Glutamatergic neuron (in vitro differentiated cells): ENCODE measurements around the gene FCN2. TPM values are rescaled to one million over a fixed set of nuclear protein-coding genes. Genes with fewer than 3 reads are reported as not detected.

Experiments
- DNase-seq: peaks from one replicate; pipeline ENCODE4 v3.0.0; 2022
- H3K27ac Mint-ChIP-seq: one replicate; pipeline ENCODE4 v1.8.0; 2020; ENCODE audit warnings: mild to moderate bottlenecking, mixed read lengths, inconsistent platforms; ENCODE audit not compliant: unreplicated experiment
- H3K27me3 Mint-ChIP-seq: one replicate; pipeline ENCODE4 v1.8.0; 2020; ENCODE audit warnings: mild to moderate bottlenecking, moderate library complexity, mixed read lengths, inconsistent platforms; ENCODE audit not compliant: unreplicated experiment
- H3K36me3 Mint-ChIP-seq: one replicate; pipeline ENCODE4 v1.8.0; 2020; ENCODE audit warnings: mild to moderate bottlenecking, mixed read lengths, inconsistent platforms; ENCODE audit not compliant: unreplicated experiment
- H3K4me1 Mint-ChIP-seq: one replicate; pipeline ENCODE4 v1.8.0; 2020; ENCODE audit warnings: mild to moderate bottlenecking, low read depth, mixed read lengths, inconsistent platforms; ENCODE audit not compliant: unreplicated experiment
- H3K4me3 Mint-ChIP-seq: one replicate; pipeline ENCODE4 v1.8.0; 2020; ENCODE audit warnings: mild to moderate bottlenecking, mixed read lengths, inconsistent platforms; ENCODE audit not compliant: unreplicated experiment
- H3K9me3 Mint-ChIP-seq: one replicate; pipeline ENCODE4 v1.8.0; 2020; ENCODE audit warnings: mild to moderate bottlenecking, moderate library complexity, mixed read lengths, inconsistent platforms; ENCODE audit not compliant: unreplicated experiment
- total RNA-seq: library from RNA; stranded (reverse); fragmentation: NEBNext Ultra II Directional; extraction: Animal tissue kit (Norgen Biotek cat#: 25700); gene quantifications from one replicate; pipeline ENCODE4 v1.2.1, GENCODE V29; 2021; ENCODE audit not compliant: unreplicated experiment
- TF ChIP-seq, protein P1 (sequence below): fragments of 200-600 bp; sonication (generic); IDR thresholded peaks from one replicate; pipeline ENCODE4 v1.5.0; 2021; ENCODE audit not compliant: partially characterized antibody, unreplicated experiment

Gene FCN2
- total RNA-seq, 1 donor from 2014 or later: not detected

DNA sequence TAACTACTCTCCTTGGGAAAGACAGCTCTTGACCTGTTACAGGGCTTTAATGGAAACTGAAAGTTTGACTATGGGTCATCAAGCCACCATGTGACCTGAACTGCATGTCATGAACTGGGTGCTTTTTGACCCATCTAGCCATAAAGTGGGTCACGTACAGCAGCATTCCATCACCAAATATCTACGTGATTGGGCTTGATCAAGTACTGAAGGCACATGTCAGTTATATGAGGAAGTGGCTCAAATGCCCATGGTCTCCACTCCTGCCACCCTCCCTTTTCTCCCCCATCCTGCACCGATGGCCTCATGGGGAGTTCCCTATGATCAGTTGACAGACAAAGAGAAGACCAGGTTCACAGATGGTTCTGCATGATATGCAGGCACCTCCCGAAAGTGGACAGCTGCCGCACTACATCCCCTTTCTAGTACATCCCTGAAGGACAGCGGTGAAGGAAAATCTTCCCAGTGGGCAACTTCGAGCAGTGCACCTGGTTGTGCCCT, 44.5 kb downstream of the FCN2 start:
- Mint-ChIP-seq H3K27me3 (peaks cover 5% of the 10 kb centered on the region), H3K9me3 (peaks cover 4% of the 10 kb centered on the region), H3K27ac (no peak overlapping the region), H3K4me3 (no peak overlapping the region), H3K4me1 (no peaks in the 10 kb centered on the region), H3K36me3 (peaks cover 5% of the 10 kb centered on the region)
- TF ChIP-seq, protein P1, sequence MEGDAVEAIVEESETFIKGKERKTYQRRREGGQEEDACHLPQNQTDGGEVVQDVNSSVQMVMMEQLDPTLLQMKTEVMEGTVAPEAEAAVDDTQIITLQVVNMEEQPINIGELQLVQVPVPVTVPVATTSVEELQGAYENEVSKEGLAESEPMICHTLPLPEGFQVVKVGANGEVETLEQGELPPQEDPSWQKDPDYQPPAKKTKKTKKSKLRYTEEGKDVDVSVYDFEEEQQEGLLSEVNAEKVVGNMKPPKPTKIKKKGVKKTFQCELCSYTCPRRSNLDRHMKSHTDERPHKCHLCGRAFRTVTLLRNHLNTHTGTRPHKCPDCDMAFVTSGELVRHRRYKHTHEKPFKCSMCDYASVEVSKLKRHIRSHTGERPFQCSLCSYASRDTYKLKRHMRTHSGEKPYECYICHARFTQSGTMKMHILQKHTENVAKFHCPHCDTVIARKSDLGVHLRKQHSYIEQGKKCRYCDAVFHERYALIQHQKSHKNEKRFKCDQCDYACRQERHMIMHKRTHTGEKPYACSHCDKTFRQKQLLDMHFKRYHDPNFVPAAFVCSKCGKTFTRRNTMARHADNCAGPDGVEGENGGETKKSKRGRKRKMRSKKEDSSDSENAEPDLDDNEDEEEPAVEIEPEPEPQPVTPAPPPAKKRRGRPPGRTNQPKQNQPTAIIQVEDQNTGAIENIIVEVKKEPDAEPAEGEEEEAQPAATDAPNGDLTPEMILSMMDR: no peak
- DNase-seq: no peak

- peaks cover 5% of the 10 kb centered on the region for H3K27me3 Mint-ChIP-seq
- H3K4me1 Mint-ChIP-seq: no peaks in the 10 kb centered on the region
- peaks cover 5% of the 10 kb centered on the region for H3K9me3 Mint-ChIP-seq
- no peaks in the 10 kb centered on the region for H3K36me3 Mint-ChIP-seq
- no peak overlapping the region for H3K27ac Mint-ChIP-seq
- H3K4me3 Mint-ChIP-seq: no peak overlapping the region
- DNase-seq: no peak
- TF ChIP-seq, protein P1: no peak
Measured at GRCh38 chr9:134928436-134929192, 48.0 kb downstream of the FCN2 start.

DNA sequence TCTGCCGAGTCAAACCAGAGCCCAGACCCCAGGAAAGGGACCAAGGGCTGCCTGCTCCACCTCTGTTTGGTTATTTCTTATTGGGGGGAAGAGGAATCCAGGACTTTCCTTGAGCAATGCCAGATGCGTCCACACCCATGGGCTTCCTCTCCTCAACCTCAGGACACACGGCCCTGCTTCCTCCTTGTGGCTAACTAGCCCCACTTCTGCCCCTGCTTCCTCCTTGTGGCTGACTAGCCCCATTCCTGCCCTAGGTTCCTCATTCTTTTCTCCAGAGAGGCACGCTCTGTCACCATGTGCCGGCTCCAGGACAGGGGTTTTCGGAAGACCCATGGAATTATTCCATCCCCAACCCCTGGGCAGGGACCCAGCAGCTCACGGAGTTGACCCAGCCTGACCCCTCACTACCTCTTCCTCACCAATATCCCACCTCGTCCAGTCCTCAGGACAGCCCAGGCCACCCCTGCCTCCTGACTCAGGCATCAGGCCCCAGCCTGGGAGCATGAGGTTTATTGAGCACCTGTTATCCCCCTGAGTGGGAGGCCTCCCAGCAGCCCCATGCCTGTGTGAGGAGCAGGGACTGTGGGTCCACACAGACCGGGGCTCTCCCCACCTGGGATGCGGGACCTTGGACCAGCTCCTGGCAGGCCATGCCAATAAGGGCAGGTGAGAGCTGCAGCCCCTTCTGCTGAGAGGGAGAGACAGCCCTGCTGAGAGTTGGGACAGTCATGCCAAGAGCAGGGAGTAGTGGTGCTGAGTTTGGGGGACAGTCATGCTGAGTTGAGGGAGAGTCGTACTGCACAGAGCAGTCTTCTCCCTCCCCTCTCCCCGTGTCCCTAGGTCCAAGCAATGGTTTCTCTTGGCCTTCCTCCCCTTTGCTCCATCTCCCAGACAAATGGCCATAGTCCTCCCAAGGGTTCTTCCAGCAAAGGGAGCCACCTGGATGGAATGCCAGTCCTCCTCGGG, 48.9 kb downstream of the FCN2 start:
- TF ChIP-seq, protein P1: no peak
- H3K4me1 Mint-ChIP-seq: no peaks in the 10 kb centered on the region
- no peak overlapping the region for H3K4me3 Mint-ChIP-seq
- H3K9me3 Mint-ChIP-seq: peaks cover 5% of the 10 kb centered on the region
- H3K36me3 Mint-ChIP-seq: no peaks in the 10 kb centered on the region
- no peak for DNase-seq
- H3K27ac Mint-ChIP-seq: no peak overlapping the region
- peaks cover 3% of the 10 kb centered on the region for H3K27me3 Mint-ChIP-seq

DNA sequence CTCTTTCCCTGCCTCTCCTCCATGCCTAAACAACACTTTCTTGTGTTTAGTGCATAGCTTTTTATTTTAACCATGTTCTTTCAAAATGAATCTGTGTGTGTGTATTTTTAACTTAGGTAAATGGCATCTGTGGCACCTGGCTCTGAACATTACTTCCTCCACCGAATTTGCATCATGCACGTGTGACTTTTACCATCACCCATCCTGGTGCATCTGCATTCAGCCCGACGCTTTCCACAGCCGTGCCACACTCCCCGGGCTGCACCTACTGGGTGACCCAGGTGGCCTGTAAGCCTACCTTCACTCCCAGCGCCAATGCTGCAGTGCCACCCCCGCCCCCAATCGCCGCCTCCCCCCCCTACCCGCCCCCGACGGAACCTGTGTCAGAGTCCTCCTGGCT, 49.8 kb downstream of the FCN2 start:
- peaks cover 6% of the 10 kb centered on the region for H3K27me3 Mint-ChIP-seq
- no peak overlapping the region for H3K27ac Mint-ChIP-seq
- peaks cover 6% of the 10 kb centered on the region for H3K9me3 Mint-ChIP-seq
- H3K4me1 Mint-ChIP-seq: no peaks in the 10 kb centered on the region
- no peaks in the 10 kb centered on the region for H3K36me3 Mint-ChIP-seq
- TF ChIP-seq, protein P1: no peak
- no peak for DNase-seq
- H3K4me3 Mint-ChIP-seq: no peak overlapping the region
